ENCODE results near the gene SLC16A12.

The SLC16A12 gene

DNA sequence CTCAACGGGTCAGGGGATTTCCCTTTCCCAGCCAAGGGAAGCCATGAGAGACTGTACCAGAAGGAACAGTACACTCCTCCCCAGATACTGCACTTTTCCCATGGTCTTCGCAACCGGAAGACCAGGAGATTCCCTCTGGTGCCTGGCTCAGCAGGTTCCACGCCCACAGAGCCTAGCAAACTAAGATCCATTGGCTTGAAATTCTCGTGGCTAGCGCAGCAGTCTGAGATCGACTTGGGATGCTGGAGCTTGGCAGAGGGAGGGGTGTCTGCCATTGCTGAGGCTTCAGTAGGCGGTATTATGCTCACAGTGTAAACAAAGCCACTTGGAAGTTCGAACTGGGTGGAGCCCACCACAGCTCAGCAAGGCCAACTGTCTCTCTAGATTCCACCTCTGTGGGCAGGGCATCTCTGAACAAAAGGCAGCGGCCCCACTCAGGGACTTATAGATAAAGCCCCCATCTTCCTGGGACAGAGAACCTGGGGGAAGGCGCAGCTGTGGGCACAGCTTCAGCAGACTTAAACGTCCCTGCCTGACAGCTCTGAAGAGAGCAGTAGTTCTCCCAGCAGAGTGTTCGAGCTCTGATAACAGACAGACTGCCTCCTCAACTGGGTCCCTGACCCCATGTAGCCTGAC, 29.6 kb downstream of the SLC16A12 start:
- no peak for DNase-seq (ENCODE audit: low spot score)

DNA sequence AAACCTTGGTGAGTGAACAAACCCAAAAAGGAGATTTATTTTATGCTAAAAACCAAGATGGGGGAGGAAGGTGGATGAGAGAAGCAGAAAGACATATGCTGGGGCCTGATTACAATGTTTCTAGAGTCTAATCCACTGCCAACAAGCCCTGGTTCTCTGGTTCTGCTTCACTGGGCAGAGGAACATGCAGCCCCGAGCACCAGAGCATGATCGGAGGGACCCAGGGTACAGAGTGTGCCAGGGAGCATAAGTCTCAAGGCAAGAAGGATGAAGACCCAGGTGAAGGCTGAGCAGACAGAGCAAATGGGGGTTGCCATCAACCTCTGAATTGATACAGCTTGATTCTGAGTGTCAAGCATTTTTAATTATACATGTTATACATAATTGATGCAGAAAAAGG, 30.7 kb downstream of the SLC16A12 start:
- no peak for DNase-seq (ENCODE audit: low spot score)

DNA sequence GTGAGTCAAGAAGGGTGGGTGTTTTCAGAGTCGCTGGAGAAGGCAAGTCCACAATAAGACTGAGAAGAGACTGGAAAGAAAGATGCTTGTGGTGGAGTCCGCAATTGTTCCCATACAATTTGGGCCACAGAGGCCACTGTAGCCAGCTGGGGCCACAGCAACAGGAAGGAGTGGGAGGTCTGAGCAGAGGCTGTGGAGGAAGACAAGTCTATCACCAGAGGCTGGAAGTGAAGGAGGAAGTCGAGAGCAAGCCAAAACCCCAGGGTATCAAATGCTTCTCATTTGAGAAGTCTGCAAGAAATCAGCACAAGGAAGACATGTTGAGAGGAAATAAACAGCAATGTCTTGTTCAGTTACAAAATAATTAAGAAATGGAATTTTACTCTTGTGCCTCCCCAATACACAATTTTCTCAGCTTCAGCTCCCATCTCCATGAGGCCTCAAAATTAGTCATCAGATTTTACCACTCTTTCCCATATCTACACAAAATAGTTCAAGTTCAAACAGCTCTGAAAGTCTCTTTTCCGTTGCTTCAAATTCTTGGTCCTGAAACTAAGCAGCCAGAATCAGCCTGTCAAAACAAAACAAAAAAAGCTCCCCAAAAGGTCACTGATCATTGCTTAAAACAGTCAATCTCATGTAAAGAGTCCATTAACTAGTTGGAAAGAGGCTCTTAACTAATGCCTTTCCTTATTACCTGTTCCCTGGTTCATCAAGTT, 31.6 kb downstream of the SLC16A12 start:
- DNase-seq (ENCODE audit: low spot score): no peak

DNA sequence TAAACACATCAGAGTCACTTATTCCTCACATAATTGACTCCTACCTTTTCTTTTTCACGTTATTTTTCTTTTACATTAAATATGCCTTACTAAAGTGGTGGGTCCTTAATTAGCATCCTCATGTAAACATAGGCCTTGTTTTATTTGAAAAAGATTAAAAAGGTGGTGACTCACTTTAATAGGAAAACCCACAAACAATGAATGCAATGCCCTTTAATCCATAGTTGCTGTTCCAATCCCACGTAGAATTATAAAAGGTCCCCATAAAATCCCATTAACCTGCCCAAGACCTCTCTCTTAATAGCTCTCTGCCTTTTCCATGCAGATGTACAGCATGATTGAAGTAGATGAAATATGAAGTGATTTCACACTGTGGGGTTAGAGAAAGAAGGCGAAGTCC, 32.2 kb downstream of the SLC16A12 start:
- no peak for DNase-seq (ENCODE audit: low spot score)

DNA sequence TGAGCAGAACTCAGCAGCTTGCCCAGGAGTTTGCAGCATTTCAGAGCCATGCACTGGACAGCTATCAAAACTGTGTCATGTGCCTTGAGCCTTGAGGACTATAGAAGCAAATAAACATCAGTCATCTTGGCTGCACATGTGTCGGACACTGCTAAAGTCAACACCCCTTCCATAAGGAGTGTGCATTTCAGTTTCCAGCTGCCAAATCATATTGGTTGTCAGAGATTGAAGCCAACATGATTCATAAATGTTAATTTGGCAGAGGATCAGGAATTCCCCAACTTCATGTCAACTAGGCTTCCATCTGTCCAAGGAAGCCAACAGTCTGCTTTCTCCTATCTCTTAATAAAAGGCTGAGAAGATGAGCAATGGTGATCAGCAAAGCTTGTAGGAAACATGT, 32.8 kb downstream of the SLC16A12 start:
- DNase-seq (ENCODE audit: low spot score): no peak

DNA sequence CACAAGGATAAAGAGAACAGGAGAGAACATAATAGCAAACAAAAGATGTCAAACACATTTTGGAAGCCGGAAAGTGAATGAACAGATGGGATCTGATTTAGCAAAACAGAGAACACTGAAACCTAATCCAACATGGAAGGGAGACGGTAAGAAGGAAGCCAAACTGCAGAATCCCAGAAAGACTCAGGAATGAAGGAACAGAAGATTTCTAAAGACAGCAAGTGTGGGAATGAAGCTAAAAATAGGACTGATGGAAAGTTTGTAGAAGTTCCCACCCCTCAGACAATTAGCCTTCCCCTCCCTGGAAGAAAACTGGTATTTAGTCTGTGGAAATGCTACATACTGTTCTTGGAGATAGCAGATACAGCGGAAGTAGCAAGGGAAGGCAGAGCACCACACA, 40.8 kb downstream of the SLC16A12 start:
- no peak for DNase-seq (ENCODE audit: low spot score)

DNA sequence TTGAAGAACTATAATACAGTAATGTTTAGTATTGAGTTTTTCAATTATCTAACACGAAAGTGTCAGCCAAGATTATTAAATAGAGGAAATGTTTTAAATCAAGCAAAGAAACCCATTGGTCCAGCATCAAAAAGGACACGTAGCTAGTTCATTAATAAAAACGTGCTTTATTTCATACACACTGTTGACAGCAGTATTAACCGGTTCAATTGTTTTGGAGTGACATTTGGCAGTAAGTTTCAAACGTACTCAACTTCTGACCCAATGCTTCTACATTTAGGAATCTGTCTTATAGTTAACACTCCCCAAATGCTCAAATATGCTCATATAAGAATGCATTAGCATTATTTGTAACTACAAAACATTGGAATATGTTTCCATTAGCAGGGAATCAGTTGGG, 41.3 kb downstream of the SLC16A12 start:
- no peak for DNase-seq (ENCODE audit: low spot score)

DNA sequence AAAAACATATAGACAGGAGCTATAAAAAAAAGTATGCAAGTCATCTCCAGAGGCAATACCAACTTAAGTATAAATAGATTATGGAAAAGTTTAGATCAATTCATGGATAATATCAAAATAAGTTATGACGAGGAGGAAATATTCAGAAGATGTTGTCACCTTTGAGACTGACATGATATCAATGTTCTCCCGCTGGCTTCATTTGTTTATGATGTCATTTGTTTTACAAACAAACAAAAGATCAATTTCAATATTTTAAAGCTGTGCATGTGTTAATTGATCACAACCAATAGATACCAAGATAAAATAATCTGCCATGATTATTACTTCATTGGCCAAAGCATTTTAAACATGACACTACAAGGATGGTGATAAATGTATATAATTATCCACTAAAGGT, 43.5 kb downstream of the SLC16A12 start:
- DNase-seq (ENCODE audit: low spot score): no peak

DNA sequence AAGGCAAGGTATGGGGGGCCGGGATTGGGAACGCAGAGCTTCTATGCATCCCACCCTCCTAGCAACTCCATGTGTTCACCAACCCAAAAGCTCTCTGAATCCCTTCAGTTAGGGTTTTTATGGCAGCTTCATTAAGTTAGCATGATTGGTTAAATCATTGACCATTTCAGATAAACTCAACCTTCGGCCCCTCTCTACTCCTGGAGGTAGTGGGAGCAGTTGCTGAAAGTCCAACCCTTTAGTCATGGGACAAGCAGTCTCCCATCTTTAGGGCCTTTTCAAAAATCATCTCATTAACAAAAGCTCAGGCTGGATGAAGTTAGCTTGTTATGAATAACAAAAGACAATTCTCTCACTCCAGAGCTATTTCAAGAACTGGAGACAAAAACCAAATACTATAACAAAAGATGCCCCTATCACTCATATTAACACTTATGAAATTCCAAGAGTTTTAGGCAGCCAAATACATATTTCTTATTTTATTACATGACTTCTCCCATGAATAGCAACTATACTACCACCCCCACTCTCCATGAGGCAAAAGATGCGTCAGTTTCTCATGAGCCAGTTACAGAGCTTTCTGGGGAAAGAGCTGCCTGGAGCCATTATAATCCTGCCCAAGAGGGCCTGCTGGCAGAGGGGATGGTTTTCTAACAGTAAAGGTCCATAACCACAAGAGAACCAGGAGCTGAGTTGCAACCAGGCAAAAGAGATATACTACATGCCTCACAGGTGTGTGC, 44.6 kb downstream of the SLC16A12 start:
- DNase-seq (ENCODE audit: low spot score): no peak

DNA sequence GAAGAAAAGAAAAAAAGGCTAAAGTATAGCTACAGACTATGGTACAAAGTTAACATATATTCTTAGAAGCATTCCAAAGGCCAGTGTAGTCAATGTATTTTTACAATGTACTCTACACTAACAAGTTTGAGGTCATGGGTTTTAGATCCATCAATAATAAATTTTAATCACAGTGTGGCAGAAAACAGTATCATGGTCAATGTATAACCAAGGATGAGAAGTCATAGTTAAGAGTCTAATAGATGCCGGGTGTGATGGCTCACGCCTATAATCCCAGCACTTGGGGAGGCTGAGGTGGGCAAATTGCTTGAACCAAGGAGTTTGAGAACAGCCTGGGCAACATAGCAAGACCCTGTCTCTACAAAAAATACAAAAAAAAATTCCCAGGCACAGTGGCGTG, 53.1 kb downstream of the SLC16A12 start:
- DNase-seq (ENCODE audit: low spot score): no peak

DNA sequence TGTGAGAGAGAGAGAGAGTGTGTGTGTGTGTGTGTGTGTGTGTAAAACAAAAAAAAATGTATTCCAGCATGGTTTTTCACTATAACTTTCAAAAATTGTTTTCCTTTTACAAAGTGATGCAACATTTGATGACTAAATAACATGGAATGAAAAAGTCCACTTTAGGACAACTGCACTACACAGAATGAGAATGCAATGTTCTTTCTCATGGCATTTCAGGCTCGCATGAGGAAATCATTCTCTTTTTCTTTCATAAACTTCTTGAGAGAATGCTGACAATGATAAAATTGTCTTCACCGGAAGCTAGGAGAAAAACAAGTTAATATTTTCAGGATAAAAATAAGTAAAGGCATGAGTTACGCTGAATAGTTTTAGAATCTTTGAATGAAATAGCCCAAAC, 53.7 kb downstream of the SLC16A12 start:
- no peak for DNase-seq (ENCODE audit: low spot score)

DNA sequence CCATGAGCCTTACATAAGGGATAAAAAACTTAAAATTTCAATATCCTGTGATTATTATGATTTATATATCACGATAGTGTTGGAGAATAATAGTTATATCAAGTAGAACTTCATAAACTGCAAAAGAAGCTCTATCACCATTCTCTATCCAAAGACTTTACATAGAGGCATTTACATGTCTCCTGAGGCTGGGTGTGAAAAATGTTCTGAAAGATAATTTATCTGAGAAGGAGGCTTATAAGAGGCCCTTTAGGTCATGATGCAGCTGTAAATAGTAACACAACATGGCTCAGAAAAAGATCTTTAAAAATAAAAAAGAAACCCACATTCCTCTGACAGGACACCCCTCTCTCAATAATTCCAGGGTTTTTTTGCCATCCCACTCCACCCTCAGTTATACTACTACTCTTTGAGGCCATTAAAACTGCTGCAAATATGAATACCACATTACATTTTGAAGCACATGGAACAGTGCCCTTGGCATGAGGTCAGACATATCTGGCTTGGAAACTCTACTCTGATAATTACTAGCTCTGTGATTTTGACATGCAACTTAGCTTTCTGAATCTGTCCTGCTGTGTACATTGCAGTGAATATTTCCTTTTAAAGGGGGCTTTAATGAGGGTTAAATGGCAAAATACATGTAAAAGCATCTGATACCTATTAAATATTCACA, 55.5 kb downstream of the SLC16A12 start:
- no peak for DNase-seq (ENCODE audit: low spot score)

DNA sequence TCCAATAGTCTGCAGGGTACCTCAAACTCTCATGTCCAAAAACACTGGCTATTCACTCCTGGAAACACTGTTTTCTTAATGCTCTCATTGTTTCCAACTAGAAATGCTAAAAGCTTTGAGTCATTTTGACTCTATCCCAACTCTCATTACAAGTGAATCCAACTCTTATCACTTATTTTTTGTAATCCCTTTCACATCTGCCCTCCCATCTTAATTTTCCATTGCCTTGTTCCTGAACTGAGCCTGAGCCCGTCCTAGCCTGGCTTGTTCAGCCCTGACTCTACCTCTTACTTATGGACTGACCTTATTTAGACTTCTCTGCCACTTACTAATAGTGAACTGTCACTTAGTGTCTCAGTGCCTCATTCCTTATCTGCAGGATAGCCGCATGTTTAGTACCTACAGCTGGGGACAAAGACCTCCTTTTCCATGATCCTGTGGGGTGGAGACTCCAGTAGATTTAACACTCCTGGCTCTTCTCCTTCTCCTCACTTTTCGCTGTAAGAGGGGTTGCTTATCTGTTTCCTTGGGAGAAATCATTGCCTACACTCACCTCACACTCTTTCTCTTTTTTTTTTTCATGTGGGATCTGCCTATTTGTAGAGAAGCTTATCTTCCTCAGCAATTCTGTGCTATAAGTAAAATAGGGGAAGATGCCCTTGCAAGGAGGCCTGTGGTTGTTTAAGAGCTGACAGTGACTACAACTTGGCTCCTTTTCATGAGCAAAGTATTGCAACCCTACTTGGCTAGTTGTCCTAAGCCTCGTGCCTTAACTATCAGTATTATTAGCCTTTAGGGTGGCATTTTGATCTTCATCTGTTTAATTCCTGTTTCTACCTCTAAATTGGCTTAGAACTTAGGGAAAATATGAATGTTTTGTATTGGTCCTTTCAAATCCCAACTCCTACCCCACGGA, 56.4 kb downstream of the SLC16A12 start:
- no peak for DNase-seq (ENCODE audit: low spot score)

DNA sequence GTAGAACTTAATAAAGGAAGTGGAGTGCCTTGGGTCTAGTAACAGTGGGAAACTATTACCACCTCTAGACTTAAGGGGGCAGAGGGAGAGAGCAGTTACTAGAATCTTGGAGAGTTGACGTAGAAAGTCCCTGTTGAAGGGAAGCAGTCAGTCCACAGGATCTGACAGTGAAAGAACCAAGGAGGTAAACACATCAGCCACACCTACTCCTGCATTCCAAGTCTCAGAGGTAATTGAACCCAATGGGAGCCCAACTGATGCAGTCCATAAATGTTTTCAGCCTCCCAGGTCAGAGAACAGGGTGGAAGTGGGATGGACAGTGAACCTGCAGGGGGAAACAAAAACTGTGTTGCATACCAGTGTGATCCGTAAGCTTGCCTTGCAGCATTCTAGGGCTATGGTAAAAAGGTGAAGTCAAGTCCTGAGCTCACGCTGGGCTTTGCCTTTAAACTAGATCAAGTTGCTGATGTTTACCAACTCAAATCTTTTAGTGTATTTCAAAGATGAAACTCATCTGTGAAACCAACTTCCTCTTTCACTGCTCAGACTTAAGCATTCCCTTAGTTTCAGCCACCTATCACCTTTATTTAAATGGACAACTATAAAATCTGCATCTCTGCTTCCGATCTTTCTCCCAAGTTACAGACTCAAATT, 57.2 kb downstream of the SLC16A12 start:
- DNase-seq (ENCODE audit: low spot score): no peak

DNA sequence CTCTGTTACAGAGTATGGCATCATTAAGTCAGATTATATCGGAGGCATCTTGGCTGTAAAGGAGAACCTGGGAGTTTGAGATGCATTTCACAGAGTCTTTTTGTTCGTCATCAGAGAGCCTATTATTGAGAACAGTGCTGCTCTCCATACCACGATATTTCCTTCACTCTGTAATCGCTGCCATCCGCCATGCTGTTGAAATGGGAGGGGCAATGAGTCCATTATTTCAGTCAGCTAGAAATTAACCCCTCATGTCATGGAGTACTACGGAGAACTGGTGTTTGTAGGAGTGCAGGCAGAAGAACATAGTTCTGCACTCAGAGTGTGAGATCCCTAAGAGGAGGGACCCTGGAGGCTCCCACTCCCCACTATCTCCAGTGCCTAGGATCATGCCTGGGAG, 59.2 kb downstream of the SLC16A12 start:
- no peak for DNase-seq (ENCODE audit: low spot score)

DNA sequence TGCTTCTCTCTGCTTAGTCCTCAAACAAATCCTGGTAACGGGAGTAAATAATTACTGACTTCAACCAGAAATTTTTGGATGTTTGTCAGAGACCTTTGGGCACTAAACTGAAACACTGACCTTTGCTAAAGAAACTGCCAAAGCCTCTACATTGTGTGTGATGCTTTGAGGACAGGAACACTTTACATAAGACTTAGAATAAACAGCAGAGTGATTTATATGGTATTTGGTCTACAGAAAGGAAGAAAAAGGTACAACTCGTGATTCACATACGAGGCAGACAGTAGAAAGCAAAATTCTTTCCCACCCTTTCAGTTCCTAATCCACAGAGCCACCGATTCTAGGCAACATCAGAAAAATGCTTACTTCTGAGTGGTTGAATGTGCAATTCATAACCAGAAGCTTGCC, 59.8 kb downstream of the SLC16A12 start:
- DNase-seq (ENCODE audit: low spot score): no peak

DNA sequence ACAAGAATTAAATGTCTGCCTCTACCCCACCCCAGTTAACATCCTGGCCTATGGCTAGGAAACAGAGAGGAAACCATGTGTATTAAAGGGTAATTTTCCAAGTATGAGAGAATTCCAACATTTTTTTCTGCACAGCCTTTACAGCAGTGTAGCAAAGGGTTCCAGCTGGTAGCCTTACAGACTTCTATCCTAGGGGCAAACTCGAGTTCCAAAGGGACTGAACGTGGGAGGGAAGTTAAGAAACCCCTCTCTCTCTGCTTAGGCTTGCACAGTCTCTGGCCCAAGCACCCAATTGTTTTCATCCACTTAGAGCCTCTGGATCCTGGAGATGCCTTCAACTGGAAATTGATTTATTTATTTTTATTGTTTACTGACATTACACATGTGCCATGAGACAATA, 60.3 kb downstream of the SLC16A12 start:
- no peak for DNase-seq (ENCODE audit: low spot score)

DNA sequence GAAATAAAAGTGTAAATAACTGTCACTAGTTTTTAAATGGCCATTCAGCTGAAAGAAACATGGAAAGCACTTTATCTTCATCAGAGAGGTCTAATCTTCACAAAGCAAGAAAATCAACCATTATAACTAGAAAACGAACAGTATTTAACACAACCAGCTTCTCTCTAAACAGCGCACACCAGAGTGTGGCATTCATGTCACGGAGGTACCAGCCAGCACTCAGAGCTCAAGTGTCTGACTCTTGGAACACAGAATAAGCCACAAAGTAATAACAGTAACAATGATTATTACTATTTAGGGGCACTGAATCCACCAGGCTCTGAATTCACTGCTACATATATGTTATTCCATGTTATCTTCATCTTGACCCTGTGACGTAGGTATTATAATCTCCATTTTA, 60.9 kb downstream of the SLC16A12 start:
- no peak for DNase-seq (ENCODE audit: low spot score)

DNA sequence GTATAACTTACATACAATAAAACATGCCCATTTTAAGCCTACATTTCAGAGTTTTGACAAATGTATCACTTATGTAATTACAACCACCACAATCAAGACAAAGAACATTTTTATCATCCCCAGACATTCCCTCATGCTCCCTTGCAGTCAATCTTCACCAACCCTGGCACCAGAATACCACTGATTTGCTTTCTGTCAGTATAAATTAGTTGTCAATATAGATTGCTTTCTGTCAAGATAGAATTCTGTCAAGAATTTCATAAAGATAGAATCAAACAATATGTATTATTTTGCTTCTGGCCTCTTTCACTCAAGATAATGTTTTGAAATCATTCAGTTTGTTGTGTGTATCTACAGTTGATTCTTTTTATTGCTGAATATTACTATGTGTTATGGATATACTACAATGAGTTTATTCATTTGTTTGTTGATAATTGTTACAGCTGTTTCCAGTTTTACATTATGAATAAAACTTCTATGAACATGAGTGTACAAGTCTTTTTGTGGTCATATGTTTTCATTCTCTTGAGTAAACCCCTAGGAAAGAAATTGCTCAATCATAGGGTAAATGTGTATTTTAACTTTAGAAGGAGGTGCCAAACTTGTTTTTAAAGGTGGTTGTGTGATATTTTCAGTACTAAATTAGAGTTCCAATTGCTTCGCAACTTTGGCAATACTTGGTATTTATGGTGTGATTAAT, 64.1 kb downstream of the SLC16A12 start:
- DNase-seq (ENCODE audit: low spot score): no peak

DNA sequence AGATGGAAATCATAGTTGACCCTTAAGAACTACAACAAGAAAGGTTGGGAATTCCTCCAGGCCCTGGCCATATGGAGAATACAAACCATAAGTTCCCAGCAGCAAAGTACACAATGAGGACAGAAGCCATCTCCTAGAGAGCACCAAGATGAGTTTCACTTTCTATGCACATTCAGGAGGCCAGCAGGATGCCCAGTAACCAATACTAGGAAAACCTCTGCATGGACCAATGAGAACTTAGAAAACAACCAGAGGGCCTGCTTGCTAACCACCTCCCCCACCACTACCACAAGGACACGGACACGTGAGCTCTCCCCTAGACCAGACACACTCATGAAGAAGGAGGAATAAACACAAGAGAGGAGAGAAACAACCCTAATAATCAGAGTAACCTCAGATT, 64.8 kb downstream of the SLC16A12 start:
- DNase-seq (ENCODE audit: low spot score): no peak

DNA sequence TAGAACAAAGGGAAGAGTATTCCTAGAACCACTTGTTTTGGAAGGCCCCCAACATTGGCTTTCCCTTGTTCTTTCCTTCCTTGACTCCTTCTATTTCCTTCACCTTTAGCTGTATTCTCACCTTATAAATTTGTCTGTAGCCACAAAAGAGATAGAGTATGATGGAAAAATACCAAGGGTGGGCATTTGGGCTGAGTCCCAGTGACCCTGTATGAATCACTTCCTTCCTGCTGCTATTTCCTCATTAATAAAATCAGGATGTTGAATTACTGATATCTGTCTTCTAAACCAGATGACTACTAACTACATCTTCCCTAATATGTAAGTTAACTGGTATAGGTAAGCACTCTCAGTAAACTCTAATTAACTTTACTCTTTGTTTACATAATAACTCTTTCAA, 65.9 kb downstream of the SLC16A12 start:
- DNase-seq (ENCODE audit: low spot score): no peak
